ENCODE results near the gene HOXA3. TPM values are rescaled to one million over a fixed set of nuclear protein-coding genes. Genes with fewer than 3 reads are reported as not detected.
A peak's percentile ranks its signal among the peaks of the same experiment; 100 is the strongest.

HOXA3 gene
- total and polyA plus RNA-seq, 2 of the 13 experiments (the other 11 are each of a cell fraction or from before 2014, with no cell fraction given) = 2.9 to 4.6 TPM

GRCh38 chr7:27110186-27111031 is 42.0 kb downstream of the HOXA3 start:
- Histone ChIP-seq H4K20me1 (ENCODE audit: insufficient read depth, low read length) (peaks cover 5% of the 10 kb centered on the region; the same call in 1 of the 2 replicates), H2AFZ (ENCODE audit: low read length) (no peak overlapping the region), H3K79me2 (ENCODE audit: insufficient read depth, low read length) (peaks cover 12% of the 10 kb centered on the region), H3K36me3 (replicated peaks in 1 of 2; ENCODE audit: control insufficient read depth in 1 of 2, insufficient read depth in 2 of 2, low read length in 2 of 2) (peaks cover 2 to 7% of the 10 kb centered on the region in 2 experiments; a peak in 2 of 5 replicates), H3K27me3 (ENCODE audit: control insufficient read depth in 1 of 2, insufficient read depth in 2 of 2, low read length in 2 of 2) (no peaks in the 10 kb centered on the region), H3K27ac (ENCODE audit: extremely low read length, insufficient read depth, low read length) (no peak overlapping the region), H3K9me3 (ENCODE audit: low read length) (no peaks in the 10 kb centered on the region), H3K4me1 (ENCODE audit: insufficient read depth, low read length) (peaks cover 12% of the 10 kb centered on the region; the same call in 1 of the 2 replicates), H3K4me3 (replicated peaks in 1 of 3; ENCODE audit: insufficient read depth in 1 of 3, low read depth in 2 of 3, low read length in 3 of 3) (no peak overlapping the region), H3K4me2 (ENCODE audit: low read depth, low read length) (no peak overlapping the region), H3K9ac (ENCODE audit: insufficient read depth, low read depth, low read length) (no peak overlapping the region)
- 0 out of 2 replicates have a peak, but pooled peaks have one; percentile 40 for TF ChIP-seq RBFOX2 (IDR thresholded peaks at IDR 0.05; ENCODE audit: low read depth, low read length)
- TF ChIP-seq GLI4 (CRISPR knock-in tag; IDR thresholded peaks at IDR 0.05; ENCODE audit: borderline replicate concordance) = no peak
- TF ChIP-seq TEAD3 (CRISPR knock-in tag; optimal IDR thresholded peaks at IDR 0.05; ENCODE audit: borderline replicate concordance) = no peak
- TF ChIP-seq HOXA3 (CRISPR knock-in tag; IDR thresholded peaks at IDR 0.05) = 0 out of 2 replicates have a peak, but pooled peaks have one; percentile 11
- no peak for TF ChIP-seq ZNF280B (CRISPR knock-in tag; IDR thresholded peaks at IDR 0.05; ENCODE audit: borderline replicate concordance)
- peak; percentile 81 for TF ChIP-seq AGO2 (optimal IDR thresholded peaks at IDR 0.05; ENCODE audit: low read depth, low read length)
- TF ChIP-seq KDM6A (CRISPR knock-in tag; IDR thresholded peaks at IDR 0.05; ENCODE audit: low read depth) = no peak
- TF ChIP-seq ZNF576 (CRISPR knock-in tag; IDR thresholded peaks at IDR 0.05) = no peak
- no peak for TF ChIP-seq MAFG (CRISPR knock-in tag; IDR thresholded peaks at IDR 0.05)
- ATAC-seq (no peak), FAIRE-seq (no peak), DNase-seq (ENCODE audit: low spot score) (no peak)
- BruUV-seq (replicated peaks) = no TSS peak
- ChIA-PET POLR2A (interaction anchor here (0.7 to 3.8 kb wide), 2 partner anchors 11 to 20 kb away, joined by 3 to 55 read pairs; partner anchors contain the start of gene HOXA4), CTCF (ENCODE audit: low intra/inter-chr PET ratio, low total read pairs) (no interaction called here)
- 97% methylated on average over 66 of the region's 66 CpGs for WGBS (ENCODE audit: low lambda C conversion rate)
- intact Hi-C loops (cut with micrococcal nuclease; ENCODE audit: unreplicated experiment) (no loop called here), in situ Hi-C loops (cut with HindIII; ENCODE audit: extremely low pct_ligation_motif_present, low pct_unique_long_range_greater_than_20kb) (no loop called here)

Data from HepG2 (cell line).